PC-3 (cell line): ENCODE measurements around the gene TBC1D5.

Source experiments
- EZH2 ChIP-seq: fragments of 300-600 bp; sonication (generic); IDR thresholded peaks from one replicate; pipeline ENCODE4 v1.6.1; 2017; ENCODE audit warnings: antibody characterized with exemption, mild to moderate bottlenecking, low read length; ENCODE audit not compliant: unreplicated experiment
- TF ChIP-seq, protein P1 (sequence below): fragments of 300-600 bp; sonication (generic); conservative IDR thresholded peaks from 2 replicates; pipeline ENCODE4 v1.5.1; 2017; ENCODE audit warnings: antibody characterized with exemption, low read depth, mild to moderate bottlenecking, low read length

GRCh38 chr3:17770682-17771081, 28.3 kb upstream of the TBC1D5 start:
- TF ChIP-seq, protein P1, sequence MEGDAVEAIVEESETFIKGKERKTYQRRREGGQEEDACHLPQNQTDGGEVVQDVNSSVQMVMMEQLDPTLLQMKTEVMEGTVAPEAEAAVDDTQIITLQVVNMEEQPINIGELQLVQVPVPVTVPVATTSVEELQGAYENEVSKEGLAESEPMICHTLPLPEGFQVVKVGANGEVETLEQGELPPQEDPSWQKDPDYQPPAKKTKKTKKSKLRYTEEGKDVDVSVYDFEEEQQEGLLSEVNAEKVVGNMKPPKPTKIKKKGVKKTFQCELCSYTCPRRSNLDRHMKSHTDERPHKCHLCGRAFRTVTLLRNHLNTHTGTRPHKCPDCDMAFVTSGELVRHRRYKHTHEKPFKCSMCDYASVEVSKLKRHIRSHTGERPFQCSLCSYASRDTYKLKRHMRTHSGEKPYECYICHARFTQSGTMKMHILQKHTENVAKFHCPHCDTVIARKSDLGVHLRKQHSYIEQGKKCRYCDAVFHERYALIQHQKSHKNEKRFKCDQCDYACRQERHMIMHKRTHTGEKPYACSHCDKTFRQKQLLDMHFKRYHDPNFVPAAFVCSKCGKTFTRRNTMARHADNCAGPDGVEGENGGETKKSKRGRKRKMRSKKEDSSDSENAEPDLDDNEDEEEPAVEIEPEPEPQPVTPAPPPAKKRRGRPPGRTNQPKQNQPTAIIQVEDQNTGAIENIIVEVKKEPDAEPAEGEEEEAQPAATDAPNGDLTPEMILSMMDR, result no peak
- TF ChIP-seq EZH2, result no peak
